Natural killer cell treated with Interleukin-12 subunit alpha and Interleukin-12 subunit beta and Interleukin-15 and Interleukin-18, amount 100 ng/mL, for 72 hours (primary cell): ENCODE results near the gene CACNA1E. TPM values are rescaled to one million over a fixed set of nuclear protein-coding genes. Genes with fewer than 3 reads are reported as not detected.
"Not testable (repeated sequence)": the region's sequence is repeated elsewhere in the genome, so short reads cannot be mapped to it uniquely, and the experiment has no call there.

ENCODE experiments used
- ATAC-seq, 2 donors: fragments of 150-1000 bp; cut with Tn5 transposase in 1 of 2; sonication (Bioruptor Pico), chemical (Tn5 transposase) in 1 of 2; 2 replicates each; pipeline ENCODE4 v1.10.0; 2021
- DNase-seq: peaks from one replicate; pipeline ENCODE4 v3.0.0; 2022; ENCODE audit warnings: low spot score
- H3K27ac Mint-ChIP-seq, 2 donors: 1 replicate in 1 of 2; 2 replicates in 1 of 2; pipeline ENCODE4 v1.8.0; 2022; ENCODE audit warnings: mixed read lengths in 2 of 2, mild to moderate bottlenecking in 1 of 2, moderate library complexity in 1 of 2
- H3K27me3 Mint-ChIP-seq, 2 donors: 1 replicate in 1 of 2; 2 replicates in 1 of 2; pipeline ENCODE4 v1.8.0; 2022; ENCODE audit warnings: mixed read lengths in 2 of 2
- H3K36me3 Mint-ChIP-seq: one replicate; pipeline ENCODE4 v1.8.0; 2022; ENCODE audit warnings: mixed read lengths
- H3K4me1 Mint-ChIP-seq, 2 donors: 1 replicate in 1 of 2; 2 replicates in 1 of 2; pipeline ENCODE4 v1.8.0; 2022; ENCODE audit warnings: low read depth in 2 of 2, mixed read lengths in 2 of 2, mild to moderate bottlenecking in 1 of 2
- H3K4me3 Mint-ChIP-seq: one replicate; pipeline ENCODE4 v1.8.0; 2022; ENCODE audit warnings: mixed read lengths
- H3K9me3 Mint-ChIP-seq: 2 replicates; pipeline ENCODE4 v1.8.0; 2022; ENCODE audit warnings: mixed read lengths
- total RNA-seq, 2 donors: library from RNA; stranded (reverse); gene quantifications; one replicate each; pipeline ENCODE4 v1.2.3, GENCODE V29; 2022

Gene CACNA1E
- total RNA-seq, 2 donors from 2014 or later, result 0.08 TPM; not detected in 1

DNA sequence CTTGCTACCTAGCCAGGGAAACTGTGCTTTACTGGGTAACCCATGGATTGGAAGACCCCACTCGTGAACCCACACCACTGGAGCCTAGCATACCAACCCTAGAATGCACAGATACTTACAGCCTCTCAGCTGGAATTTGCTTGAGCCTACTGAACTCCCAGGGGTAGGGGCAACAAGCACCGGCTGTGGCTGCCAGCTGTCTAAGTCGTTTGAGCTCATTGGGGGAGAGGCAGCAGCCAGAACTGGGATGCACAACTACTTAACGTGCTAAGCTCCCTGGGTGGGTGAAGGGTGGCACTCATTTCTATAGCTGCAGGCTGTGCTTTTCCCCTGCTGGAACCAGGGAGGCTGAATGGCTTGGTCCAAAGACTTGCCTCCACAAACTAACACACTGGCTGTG is 365.8 kb downstream of the CACNA1E start:
- no peak overlapping the region for H3K27ac Mint-ChIP-seq
- peaks cover 17% of the 10 kb centered on the region for H3K9me3 Mint-ChIP-seq
- H3K36me3 Mint-ChIP-seq, result peaks cover 10% of the 10 kb centered on the region
- ATAC-seq, result no peak
- H3K4me3 Mint-ChIP-seq, result no peak overlapping the region
- H3K27me3 Mint-ChIP-seq, result peaks cover 0 to 20% of the 10 kb centered on the region in 2 donors
- no peaks in the 10 kb centered on the region for H3K4me1 Mint-ChIP-seq
- DNase-seq, result no peak

DNA sequence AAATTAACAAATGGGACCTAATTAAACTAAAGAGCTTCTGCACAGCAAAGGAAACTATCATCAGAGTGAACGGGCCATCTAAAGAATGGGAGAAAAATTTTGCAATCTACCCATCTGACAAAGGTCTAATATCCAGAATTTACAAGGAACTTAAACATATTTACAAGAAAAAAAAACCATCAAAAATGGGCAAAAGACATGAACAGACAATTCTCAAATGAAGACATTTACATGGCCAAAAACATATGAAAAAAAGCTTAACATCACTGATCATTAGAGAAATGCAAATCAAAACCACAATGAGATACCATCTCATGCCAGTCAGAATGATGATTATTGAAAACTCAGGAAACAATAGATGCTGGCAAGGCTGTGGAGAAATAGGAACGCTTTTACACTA is 370.9 kb downstream of the CACNA1E start:
- ATAC-seq, H3K36me3 Mint-ChIP-seq, H3K27ac Mint-ChIP-seq, H3K4me1 Mint-ChIP-seq, DNase-seq, H3K4me3 Mint-ChIP-seq: not testable (repeated sequence)
- Mint-ChIP-seq H3K9me3 (peaks cover 23% of the 10 kb centered on the region), H3K27me3 (peaks cover 0 to 27% of the 10 kb centered on the region in 2 donors)

DNA sequence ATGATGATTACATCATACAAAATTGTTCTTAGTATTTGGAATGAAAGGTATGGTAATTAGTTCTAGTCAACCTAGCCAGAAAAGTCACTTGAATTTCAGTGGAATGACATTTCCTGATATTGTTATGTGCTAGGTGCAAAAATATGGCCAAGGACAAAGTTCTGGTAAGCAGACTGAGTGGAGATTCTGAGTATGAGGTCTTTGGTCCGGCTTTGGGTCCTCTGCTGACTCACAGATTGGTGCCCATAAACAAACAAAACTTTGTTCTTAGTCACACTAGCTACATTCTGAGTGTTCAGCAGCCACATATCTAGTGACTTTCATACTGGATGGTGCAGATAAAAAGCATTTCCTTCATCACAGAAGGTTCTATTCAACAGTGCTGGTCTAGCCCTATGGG is 372.1 kb downstream of the CACNA1E start:
- H3K4me3 Mint-ChIP-seq, result no peak overlapping the region
- H3K36me3 Mint-ChIP-seq, result peaks cover 10% of the 10 kb centered on the region
- ATAC-seq (no peak), DNase-seq (no peak)
- H3K27me3 Mint-ChIP-seq, result peaks cover 0 to 19% of the 10 kb centered on the region in 2 donors
- H3K27ac Mint-ChIP-seq, result no peak overlapping the region
- no peaks in the 10 kb centered on the region for H3K4me1 Mint-ChIP-seq
- H3K9me3 Mint-ChIP-seq, result peaks cover 16% of the 10 kb centered on the region
